SW 1271 (cell line): Measurements from ENCODE around the gene CHMP6.

Experiments
- DNase-seq, 2 experiments: peaks; one replicate each; lab custom pipeline; 2025; lab: John Stamatoyannopoulos, UW

Gene CHMP6

DNA sequence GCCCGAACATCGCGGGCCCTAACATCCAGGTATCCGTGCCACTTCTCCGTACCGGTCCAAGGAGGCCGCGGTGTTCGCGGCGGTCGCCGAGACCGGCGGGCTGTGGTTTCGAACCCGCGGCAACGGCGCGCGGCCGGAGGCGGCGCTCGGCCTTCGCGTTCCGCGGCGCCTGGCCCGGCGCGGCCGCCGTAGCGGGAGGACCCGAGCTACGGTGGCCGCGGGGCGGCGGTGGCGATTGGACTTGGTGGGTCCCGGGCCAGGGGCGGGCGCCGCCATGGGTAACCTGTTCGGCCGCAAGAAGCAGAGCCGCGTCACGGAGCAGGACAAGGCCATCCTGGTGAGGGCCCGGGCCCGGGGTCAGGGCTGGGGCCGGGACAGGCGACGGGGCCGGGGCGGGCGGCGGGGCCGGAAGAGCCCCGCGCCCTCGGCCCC, at the start of gene CHMP6:
Gene CHMP6, plus strand, starts transcription at position 197 of the 432 bp plus-strand sequence. Its CDS starts 78 bp downstream, at position 275.
- DNase-seq, result peak in 1 of 2 experiments; percentile 58

DNA sequence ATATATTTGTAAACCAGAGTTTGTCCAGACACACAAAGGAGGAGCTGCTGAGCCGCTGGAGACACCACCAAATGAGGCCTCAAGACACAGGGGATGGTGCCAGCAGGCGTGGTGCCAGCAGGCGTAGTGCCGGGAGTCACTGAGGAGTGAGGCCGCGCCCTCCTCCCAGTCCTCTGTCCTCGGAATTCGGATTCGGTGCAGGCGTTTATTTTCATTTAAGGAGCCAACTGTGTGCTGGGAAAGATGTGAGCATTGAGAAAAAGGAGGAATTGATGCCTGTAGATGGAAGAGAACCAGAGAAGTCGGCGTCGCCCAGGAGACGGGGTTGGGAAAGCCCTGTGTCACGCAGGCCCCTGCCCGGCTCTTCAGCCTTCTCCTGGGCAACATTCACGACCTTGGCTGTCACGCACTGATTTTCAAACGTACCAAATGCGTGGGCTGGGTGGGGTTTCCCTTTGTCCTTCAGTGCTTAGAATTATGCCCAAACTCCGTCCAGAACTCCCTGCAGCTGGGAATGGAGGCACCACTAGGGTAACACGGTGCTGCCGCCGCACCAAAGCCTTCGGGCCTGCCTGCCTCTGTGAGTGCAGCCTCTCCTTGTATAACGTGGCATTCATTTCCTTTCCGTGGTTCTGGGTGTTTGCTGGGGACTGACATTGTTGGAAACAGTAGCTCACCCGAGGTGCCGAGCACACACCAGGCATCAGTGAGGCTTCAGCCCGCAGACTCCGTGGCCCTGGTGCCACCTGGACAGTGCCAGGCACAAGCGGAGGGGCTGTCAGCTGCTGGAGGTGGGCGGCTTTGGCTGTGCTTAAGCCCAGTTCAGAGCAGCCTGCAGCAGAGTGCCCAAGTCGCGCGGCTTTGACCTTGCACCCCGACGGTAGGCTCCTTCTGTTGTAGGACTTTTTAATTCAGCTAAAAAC, 49.0 kb upstream of the CHMP6 start:
- DNase-seq, result no peak

DNA sequence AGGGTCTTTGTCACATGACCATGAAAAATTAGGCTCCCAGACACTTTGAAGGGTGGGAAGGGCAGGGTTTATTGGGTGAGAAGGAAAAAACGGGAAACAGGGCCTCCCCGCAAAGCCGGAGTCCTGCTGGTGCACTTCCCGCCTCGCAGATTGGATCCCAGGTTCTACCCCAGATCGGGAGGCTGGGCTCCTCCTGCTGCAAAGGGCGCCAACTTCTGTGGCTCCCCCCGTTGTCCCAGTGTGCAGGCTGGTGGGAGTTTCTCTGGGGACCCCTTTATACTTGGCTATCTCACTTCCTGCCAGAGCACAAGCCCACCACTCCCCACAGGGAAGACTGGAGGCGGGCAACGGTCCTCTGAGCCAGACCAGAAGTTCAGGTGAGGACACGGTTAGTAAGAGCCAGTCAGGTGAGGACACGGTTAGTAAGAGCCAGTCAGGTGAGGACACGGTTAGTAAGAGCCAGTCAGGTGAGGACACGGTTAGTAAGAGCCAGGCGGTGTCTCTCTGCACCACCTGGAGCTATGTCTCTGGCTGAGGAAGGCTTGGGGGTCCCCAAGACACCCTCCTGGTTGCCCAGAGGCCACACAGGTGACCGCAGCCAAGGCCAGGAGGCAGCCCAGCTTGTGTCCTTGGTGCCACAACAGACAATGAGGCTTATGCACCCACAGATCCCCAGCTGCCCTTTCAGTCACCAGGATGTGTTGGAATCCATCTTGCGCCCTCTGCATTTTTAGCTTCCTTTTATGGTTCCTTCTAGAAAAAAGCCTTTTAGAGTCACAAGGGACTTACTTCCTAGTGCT, 48.1 kb upstream of the CHMP6 start:
- DNase-seq, result no peak

DNA sequence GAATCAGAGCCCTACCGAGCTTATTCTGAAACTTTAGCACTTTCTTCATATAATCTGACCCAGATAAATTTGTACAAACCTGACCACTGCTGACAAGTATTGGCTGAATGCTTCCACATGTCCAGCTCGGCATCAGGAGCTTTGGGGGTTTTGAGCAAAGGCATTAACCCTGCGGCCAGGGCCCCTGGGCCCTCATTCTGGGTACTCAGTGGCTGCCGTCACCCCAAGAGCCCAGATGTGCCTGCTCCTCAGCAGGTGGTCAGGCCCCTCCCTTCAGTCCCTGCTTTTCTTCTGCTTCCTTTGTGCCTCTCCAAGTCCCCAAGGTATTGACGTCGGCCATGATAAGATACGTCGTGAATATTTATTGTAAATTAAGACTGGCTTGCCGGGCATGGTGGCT, 47.3 kb upstream of the CHMP6 start:
- DNase-seq, result no peak

DNA sequence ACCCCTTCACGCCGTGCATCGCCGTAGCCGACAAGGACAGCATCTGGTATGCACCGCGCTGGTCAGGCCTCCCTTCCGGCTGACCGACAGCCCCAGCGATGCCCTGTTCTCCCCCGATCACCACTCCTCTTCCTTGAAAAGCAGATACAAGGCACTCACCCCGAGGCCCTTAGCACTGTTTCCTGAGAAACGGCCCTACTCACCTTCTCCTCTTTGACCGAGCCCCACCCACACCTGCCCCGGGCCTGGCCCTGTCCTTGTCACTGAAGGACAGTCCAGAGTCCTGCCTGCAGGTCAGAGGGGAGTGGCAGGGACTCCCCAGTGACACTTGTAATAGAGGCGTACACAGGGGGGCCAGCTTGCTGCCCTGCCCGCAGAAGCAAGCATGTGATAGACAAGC, 45.9 kb upstream of the CHMP6 start:
- no peak for DNase-seq

DNA sequence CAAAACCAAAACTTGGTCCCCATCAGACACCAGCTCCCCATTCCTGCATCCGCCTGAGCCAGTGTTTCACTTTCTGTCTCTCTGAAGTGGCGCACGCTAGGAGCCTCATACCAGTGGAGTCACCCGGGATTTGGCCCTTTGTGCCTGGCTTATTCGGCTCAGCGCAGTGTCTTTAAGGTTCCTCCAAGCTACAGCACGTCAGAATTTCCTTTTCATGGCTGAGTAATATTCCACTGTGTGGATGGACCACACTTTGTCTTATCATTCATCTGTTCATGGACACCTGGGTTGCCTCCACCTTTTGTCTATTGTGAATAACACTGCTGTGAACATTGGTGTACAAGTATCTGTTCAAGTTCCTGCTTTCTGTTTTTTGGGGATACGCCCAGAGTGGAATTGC, 45.2 kb upstream of the CHMP6 start:
- no peak for DNase-seq

DNA sequence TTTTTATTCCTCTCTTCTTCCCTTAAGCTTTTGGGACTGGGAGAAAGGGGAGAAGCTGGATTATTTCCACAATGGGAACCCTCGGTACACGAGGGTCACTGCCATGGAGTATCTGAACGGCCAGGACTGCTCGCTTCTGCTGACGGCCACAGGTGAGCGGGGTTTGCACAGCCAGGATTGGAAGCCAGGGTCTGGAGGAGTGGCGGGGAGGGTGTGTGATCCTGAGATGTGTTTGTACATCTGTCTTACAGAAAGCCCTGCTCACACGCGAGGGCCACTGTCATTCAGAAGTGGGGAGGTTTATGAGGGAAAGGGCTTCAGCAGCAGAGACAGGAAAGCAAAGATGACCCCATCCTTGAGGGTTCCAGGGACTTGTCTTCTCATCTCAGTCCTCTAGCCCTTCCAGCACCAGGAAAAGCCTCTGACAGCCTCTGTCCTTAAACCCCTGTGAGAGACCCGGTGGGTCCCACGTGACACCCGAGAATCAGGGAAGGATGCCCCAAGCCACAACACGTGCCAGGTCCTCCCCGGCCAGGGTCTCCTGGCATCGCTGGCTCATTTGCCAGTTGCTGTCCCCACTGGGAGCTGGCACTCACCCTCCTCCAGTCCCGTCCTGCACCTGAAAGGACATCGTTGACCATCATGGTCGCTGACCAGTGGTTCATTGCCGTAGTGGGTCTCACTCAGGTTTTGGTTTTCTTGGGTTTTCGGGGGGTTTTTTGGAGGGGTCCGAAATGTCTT, 44.3 kb upstream of the CHMP6 start:
- no peak for DNase-seq

DNA sequence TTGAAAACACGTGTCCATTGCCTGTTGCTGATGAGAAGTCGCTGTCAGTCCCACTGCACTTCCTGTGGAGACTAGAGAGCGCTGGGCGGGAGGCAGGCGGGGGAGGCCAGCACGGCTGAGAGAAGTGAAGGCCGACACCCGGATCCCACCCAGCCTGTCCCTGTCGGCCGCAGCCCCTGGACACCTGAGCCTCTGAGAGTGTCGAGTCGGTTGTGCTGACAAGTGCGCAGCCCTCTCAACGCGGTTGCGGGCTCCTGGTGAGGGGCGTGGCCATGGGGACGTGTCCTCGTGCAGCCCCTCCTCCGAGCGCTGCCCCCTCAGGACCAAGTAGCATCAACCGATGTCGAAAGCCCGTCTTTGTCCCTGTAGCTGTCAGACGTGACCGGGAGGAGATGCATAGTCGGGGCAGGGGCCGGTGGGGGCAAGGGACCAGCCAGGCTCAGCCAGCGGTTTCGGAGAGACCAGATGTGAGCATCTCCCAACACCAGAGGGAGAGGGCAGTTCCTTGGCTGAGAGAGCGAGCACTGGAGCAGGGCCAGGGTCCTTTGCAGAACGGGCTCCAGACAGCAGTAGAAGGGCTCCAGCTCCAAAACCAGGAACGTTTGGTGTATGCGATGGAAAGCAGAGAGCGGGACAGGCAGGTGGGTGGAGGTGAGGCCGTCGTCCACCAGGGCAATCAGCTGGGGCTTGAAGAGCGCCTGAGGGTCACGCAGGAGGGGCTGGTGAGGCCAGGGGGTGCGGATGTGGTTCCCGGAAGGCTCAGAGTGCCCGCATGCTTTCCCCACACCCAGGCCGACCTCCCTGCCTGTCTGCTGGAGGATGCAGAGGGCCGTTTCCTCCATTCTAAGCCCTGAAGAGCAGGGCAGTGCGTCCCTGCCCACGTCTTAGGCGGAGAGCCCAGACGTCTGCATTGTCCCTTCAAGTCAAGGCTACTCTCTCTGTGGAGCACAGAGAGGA, 43.3 kb upstream of the CHMP6 start:
- DNase-seq, result no peak

DNA sequence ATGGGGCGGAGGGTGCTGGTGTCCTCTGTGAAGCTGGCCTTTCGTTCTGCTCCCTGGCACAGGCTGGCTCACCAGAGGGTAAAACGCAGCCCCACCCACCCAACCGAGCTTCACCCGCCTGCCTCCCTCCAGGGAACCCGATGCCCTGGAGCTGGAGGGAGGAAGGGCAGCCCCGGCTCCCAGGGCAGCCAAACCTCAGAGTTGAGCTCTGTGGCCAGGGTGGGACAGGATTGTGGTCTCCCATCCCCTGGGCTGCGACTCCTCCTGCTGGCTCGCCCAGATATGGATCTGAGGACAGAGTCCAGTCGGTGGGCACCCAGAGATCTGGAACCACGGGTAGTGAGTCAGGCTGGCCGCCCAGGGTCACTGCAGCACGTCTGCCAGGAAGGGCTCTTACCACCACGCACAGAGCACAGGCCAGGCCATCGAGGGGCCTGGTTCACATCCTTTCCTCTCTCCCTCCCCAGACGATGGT, 42.6 kb upstream of the CHMP6 start:
- DNase-seq, result no peak

DNA sequence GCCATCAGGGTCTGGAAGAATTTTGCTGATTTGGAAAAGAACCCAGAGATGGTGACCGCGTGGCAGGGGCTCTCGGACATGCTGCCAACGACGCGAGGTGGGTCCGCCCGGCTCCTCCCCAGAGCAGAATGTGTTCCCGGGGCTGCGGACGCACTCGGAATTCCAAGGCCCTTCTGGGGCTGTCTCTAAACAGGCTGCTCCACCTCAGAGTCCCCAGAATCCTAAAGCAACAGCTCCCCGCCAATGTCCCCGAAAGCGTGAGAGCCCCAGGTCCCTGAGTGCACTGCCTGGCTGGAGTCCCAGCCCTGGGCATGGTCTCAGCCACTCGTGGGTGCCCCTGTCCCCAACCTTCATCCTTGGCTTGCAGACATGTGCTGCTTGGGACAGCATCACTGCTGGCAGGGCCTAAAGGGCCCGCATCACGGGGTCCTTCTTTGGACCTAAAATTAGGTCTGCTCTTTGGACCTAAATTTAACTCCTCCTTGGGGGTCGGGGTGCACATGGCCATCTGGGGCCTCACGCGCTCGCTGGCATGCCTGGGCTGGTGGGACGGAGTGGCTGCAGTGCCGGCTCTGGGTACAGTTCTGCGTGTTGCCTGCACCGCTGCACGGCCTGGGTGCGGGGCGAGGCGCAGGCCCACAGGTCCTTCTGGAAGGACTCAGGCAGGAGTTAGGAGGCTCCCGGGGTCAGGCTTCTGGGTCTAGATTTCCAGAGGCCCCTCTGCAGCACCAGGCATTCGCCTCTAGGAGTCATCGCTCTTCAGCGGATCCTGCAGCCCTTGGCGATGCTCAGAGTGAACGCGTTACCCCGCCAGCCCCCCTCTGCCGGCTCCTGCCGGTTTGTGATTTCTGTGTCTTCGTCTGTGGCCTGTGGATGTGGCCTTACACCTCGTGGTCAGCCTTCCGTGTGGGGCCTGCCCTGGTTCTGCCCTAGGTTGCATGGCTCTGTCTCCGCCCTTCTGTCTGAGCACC, 41.9 kb upstream of the CHMP6 start:
- no peak for DNase-seq

DNA sequence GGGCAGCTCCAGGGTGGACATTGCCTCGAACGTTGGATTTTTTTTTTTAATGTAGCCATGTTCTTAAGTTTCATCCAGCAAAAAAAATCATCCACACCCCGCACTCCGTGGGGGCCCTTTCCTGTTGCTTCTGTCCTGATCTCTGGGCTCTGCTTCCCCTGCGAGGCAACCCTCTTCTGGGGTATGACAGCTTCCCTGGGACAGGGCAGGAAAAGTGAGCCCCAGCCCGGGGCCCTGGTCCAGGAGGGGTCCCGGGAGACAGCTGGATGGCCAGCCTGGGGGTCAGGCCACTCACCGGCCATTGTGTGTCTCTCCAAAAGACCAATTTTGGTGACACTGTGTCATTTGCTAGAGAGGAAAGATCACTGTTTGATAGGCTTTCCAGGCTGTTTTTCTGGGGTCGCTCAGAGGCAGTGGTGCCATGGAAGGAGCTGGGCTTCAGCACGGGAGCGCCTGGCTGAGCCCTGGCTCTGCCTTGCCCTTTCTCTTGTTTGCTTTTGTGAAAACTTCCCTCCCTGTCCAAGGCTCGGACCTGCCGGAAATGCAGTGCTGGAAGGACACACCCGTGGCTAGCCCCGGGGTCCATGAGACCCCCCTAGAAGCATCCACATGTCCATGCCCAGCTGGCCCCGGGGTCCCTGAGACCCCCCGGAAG, 41.0 kb upstream of the CHMP6 start:
- no peak for DNase-seq

DNA sequence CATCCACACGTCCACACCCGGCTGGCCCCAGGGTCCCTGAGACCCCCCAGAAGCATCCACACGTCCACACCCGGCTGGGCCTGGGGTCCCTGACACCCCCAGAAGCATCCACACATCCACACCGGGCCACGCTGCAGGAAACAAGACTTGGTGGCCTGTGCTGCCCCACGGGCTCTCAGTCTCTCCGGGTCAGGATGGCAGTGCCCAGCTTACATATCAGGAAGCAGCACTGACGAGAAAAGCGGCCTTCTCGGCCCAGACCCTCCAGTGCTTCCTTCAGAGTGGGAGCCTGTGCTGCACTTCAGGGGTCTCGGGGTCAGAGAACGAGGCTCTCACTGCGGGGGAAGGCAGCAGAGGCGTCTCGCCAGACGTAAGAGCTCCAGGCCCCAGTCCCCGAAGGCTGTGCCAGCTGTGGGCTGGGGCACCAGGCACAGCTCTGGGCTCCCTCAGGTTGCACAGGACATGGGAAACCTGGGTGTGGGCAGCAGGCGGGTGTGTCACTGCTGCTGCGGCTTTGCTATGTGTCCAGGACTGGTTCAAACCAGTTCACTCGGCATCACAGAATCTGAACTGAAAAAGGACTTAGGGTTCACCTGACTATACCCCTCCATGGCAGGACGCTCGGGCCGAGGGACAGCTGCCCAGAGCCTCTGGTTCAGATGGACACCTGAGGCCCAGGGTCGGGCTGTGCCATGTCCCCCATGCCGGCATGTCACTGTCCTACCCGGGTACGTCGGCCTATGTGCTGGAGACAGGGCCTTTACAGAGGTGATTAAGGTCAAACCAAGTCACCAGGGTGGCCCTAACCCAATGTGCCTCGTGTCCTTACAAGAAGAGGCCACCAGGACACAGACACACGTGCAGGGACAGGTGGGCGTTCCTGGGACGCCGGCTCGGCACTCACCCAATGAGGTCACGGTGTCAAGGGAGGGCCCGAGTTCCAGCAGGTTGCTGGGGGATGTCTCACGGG, 40.2 kb upstream of the CHMP6 start:
- DNase-seq, result no peak

DNA sequence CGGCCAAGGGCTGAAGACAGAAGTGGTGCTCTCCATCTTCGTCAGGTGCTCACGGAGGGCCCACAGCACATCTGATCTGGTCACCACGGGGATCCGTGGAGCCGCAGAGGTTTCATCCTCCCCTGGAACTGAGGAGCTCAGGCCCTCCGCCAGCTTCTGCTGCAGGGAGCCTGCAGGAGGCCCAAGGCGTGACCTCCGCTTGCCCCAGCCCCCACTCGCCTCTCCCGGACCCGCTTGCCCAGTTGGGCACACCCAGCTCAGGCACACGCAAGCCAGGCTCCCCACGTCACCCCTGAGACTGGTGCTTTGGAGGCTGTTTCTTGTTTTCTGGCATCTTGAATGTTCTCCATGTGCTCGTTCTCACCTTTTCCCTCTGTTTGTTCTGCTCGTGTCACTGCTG, 39.4 kb upstream of the CHMP6 start:
- DNase-seq, result no peak

DNA sequence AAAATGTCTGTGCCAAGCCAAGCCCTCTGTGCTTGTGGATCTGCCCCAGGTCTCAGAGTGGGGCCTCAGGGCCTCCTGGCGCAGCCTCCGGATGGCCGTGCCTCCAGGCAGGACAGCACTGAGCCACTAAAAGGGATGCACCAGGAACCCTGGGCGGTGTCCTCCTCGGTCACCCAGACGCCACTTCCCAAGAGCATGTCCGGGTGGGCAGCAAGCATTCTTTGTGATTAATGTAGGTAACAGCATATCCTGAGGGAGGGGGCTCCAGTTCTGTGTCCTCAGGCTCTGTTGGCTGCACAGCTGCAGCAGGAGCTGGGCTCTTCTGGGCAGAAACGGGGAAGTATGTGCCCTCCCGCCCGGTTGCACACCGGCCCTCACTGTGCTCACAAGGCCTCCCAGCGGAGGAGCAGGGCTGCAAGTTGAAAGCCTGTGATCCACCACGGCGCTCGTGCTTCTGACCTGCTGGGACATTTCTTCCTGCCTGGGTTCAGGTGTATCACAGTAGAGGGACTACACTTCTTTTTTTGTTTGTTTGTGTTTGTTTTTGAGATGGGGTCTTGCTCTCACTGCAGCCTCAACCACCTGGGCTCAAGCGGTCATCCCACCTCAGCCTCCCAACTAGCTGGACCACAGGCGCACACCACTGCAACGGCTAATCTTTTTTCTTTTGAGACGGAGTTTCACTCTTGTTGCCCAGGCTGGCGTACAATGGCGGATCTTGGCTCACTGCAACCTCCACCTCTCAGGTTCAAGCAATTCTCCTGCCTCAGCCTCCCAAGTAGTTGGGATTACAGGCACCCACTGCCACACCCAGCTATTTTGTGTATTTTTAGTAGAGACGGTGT, 37.9 kb upstream of the CHMP6 start:
- no peak for DNase-seq

DNA sequence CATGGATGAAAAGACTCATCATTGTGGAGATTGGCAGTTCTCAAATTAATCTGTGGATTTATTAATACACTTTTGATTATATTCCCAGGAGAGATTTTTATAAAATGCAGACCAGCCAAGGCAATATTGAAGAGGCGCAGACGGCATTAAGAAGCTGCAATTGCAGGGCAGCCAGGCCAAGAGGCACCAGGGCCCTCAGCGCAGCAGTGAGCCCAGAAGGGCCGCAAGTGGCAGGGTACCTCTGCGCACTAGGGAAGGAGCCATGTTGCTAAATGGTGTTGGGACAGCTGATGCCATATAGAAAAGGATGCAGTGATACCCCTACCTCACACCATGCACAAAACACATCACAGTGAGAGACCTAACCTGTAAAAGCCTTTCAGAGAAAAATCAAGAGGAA, 36.6 kb upstream of the CHMP6 start:
- DNase-seq, result no peak

DNA sequence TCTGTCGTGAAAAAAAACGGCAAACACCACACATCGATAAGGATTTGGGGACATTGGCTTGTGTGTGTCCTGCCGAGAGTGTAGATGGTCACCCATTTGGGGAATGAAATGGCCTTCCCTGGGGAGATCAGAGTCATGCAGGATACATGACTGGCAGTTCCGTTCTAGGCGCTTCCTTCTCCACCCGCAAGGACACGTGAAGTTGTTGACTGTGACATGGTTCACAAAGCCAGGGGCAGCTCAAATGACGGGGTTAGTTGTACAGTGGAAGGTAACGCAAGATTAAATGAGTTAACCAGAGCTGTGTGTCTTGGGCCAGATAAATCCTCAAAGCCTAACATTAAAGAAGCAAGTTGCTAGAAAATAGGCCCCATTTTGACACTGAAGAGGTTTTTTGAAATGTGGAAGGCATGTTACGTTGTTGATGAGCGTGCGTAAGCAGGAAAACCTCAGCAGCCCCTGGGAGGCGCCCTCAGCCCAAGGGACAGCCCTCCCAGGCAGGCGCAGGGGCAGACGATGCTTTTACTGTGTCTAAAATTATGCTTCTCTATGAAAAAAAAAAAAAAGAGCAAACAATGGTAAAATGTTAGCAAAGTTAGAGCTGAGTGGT, 35.9 kb upstream of the CHMP6 start:
- no peak for DNase-seq
